ENCODE measurements around the gene EPHA3. TPM values are rescaled to one million over a fixed set of nuclear protein-coding genes. Genes with fewer than 3 reads are reported as not detected.

EPHA3 gene
- total and polyA plus RNA-seq, 2 of the 4 experiments (the other 2 are of a cell fraction) = 0.10 to 0.18 TPM

DNA sequence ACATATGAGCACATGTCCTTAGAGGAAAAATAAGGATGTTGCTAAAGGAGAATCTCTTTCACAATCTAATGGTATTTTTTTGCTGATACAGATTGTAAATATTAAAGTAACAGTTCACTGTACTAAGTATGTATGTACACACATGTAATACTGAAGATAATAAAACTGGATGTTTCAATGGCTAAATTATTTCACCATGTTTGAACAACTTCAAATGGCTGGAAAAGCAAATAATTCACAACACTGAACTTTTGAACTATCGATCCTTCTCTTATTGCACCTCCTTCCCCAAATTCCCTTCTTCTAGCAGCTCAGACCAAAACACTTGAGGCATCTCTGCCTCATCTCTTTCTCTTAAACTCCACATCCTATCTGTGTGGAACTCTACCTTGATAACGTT lies 149.5 kb downstream of the EPHA3 start:
- intact Hi-C loops (cut with micrococcal nuclease) = no loop called here
- Histone ChIP-seq H2AK9ac (replicated peaks; ENCODE audit: low read depth, low read length, poor library complexity) (no peak overlapping the region), H4K5ac (ENCODE audit: low read depth, low read length) (no peak overlapping the region), H3K56ac (ENCODE audit: extremely low read depth, insufficient read depth, low read length) (no peak overlapping the region), H2BK5ac (ENCODE audit: low read depth, low read length, poor library complexity, severe bottlenecking) (no peak overlapping the region), H3K18ac (ENCODE audit: low read depth, low read length) (no peak overlapping the region), H3K9me1 (ENCODE audit: insufficient read depth, low read length) (no peaks in the 10 kb centered on the region), H3K4ac (ENCODE audit: low read depth, low read length) (no peak overlapping the region), H3K79me1 (ENCODE audit: low read depth in 1 of 2, low read length in 2 of 2) (no peaks in the 10 kb centered on the region), H3K4me3 (ENCODE audit: insufficient read depth, low read depth, low read length) (no peak overlapping the region), H2BK120ac (ENCODE audit: low read depth, low read length) (no peak overlapping the region), H2AFZ (replicated peaks; ENCODE audit: low read length, poor library complexity) (no peak overlapping the region), H4K91ac (ENCODE audit: insufficient read depth, low read depth, low read length) (no peak overlapping the region), H3K23ac (ENCODE audit: low read depth, low read length) (no peak overlapping the region), H4K8ac (ENCODE audit: low read depth in 2 of 2, low read length in 2 of 2) (no peak overlapping the region), H3K27me3 (ENCODE audit: control insufficient read depth, insufficient read depth, low read length) (no peaks in the 10 kb centered on the region), H3K27ac (ENCODE audit: insufficient read depth, low read length) (no peak overlapping the region), H3K4me2 (ENCODE audit: low read depth, low read length) (no peak overlapping the region), H4K20me1 (ENCODE audit: insufficient read depth, low read length) (no peaks in the 10 kb centered on the region), H3K4me1 (ENCODE audit: control insufficient read depth, insufficient read depth, low read length) (no peaks in the 10 kb centered on the region), H3K36me3 (ENCODE audit: control insufficient read depth, insufficient read depth, low read length) (no peaks in the 10 kb centered on the region), H3K9me3 (ENCODE audit: control insufficient read depth, insufficient read depth, low read length) (no peaks in the 10 kb centered on the region), H3K9ac (ENCODE audit: low read depth, low read length) (no peak overlapping the region), H2AK5ac (ENCODE audit: low read depth, low read length) (no peak overlapping the region), H2BK20ac (ENCODE audit: low read depth, low read length) (no peak overlapping the region), H3K14ac (replicated peaks; ENCODE audit: low read depth, low read length) (no peak overlapping the region), H2BK15ac (ENCODE audit: low read depth, low read length) (no peak overlapping the region)
- DNase-seq = no peak
- no peak for ATAC-seq (ENCODE audit: low read depth)
- CTCF ChIA-PET = interaction anchor here (0.6 kb wide), 1 partner anchor 168 kb away, joined by 3 read pairs; no protein-coding TSS in a partner anchor
- dilution Hi-C loops (cut with HindIII; ENCODE audit: low sequenced_read_pairs, unreplicated experiment) = no loop called here
- in situ Hi-C loops (cut with MboI; ENCODE audit: low sequenced_read_pairs) = no loop called here
- TF ChIP-seq RCOR1 (IDR thresholded peaks at IDR 0.05; ENCODE audit: insufficient replicate concordance, low read length) = no peak
- TF ChIP-seq, protein P1, sequence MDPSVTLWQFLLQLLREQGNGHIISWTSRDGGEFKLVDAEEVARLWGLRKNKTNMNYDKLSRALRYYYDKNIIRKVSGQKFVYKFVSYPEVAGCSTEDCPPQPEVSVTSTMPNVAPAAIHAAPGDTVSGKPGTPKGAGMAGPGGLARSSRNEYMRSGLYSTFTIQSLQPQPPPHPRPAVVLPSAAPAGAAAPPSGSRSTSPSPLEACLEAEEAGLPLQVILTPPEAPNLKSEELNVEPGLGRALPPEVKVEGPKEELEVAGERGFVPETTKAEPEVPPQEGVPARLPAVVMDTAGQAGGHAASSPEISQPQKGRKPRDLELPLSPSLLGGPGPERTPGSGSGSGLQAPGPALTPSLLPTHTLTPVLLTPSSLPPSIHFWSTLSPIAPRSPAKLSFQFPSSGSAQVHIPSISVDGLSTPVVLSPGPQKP (IDR thresholded peaks at IDR 0.05; ENCODE audit: borderline replicate concordance, low read depth, low read length) = no peak
- POLR2A ChIA-PET (ENCODE audit: unreplicated experiment) = no interaction called here
- BruUV-seq (replicated peaks) = no TSS peak
- 100% methylated on average over 1 of the region's 2 CpGs; no CpG with 5 or more reads in 1 of the 2 experiments for WGBS, 2 experiments (ENCODE audit: extremely low coverage in 2 of 2, insufficient read length in 1 of 2)
